Peyer's patch (tissue), 4 donors: ENCODE data around the gene SH3GLB1. TPM values are rescaled to one million over a fixed set of nuclear protein-coding genes. Genes with fewer than 3 reads are reported as not detected.
A peak's percentile ranks its signal among the peaks of the same experiment; 100 is the strongest.

Source experiments
- DNase-seq, 3 donors: peaks; one replicate each; pipeline ENCODE4 v3.0.0-alpha.2; 2017 to 2019
- H3K27ac ChIP-seq, 4 donors: fragments of 200-600 bp; sonication (generic); one replicate each; pipeline ENCODE4 v1.5.1; 2016 to 2019
- H3K27me3 ChIP-seq, 2 donors: fragments of 200-600 bp; sonication (generic); one replicate each; pipeline ENCODE4 v1.5.1; 2019
- H3K36me3 ChIP-seq, 3 donors: fragments of 200-600 bp; sonication (generic); one replicate each; pipeline ENCODE4 v1.5.1; 2016 to 2019
- H3K4me1 ChIP-seq, 4 donors: fragments of 200-600 bp; sonication (generic); one replicate each; pipeline ENCODE4 v1.5.1; 2016 to 2019
- H3K4me3 ChIP-seq, 4 donors: fragments of 200-600 bp; sonication (generic); 1 replicate in 3 of 4; 2 replicates in 1 of 4; pipeline ENCODE4 v1.5.1; 2016 to 2019; ENCODE audit warnings: mild to moderate bottlenecking in 1 of 4
- H3K9me3 ChIP-seq, 4 donors: fragments of 200-600 bp; sonication (generic); one replicate each; pipeline ENCODE4 v1.5.1; 2016 to 2019; ENCODE audit warnings: mild to moderate bottlenecking in 1 of 4
- CTCF ChIP-seq, 6 experiments: fragments of 450-650 bp in 4 of 6; fragments of 200-600 bp in 2 of 6; sonication (generic) in 1 of 6; IDR thresholded peaks; one replicate each; pipeline ENCODE4 v1.5.1; 2017 to 2019; ENCODE audit warnings: antibody characterized with exemption in 6 of 6, mild to moderate bottlenecking in 3 of 6, moderate library complexity in 1 of 6
- POLR2A ChIP-seq, 2 donors: fragments of 450-650 bp; IDR thresholded peaks; one replicate each; pipeline ENCODE4 v1.5.1; 2017; ENCODE audit warnings: antibody characterized with exemption in 2 of 2, mild to moderate bottlenecking in 2 of 2, moderate library complexity in 2 of 2
- total RNA-seq, 4 donors: library from RNA; depleted of rRNA; stranded (reverse); fragments of >200 nt; gene quantifications; one replicate each; pipeline ENCODE4 v1.1.0, GENCODE V29; 2016

The SH3GLB1 gene
- total RNA-seq, 4 donors from 2014 or later, result 42.2 to 62.7 (median 45.9) TPM

DNA sequence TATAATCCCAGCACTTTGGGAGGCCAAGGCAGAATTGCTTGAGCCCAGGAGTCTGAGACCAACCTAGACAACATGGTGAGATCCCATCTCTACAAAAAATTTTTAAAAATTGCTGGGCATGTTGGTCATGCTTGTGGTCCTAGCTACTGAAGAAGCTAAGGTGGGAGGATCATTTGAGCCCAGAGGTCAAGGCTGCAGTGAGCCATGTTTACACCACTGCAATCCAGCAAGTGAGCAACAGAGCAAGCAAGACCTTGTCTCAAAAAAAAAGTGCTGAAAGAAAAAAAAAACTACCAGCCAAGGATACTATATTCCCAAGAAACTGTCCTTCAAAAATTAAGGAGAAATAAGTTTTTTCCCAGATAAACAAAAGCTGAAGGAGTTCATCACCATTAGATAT is 78.1 kb downstream of the SH3GLB1 start:
- Histone ChIP-seq H3K4me3 (no peak overlapping the region), H3K36me3 (no peaks in the 10 kb centered on the region), H3K4me1 (no peaks in the 10 kb centered on the region), H3K27me3 (no peaks in the 10 kb centered on the region), H3K27ac (no peak overlapping the region), H3K9me3 (no peaks in the 10 kb centered on the region)
- DNase-seq, result no peak
- TF ChIP-seq POLR2A (IDR thresholded peaks at IDR 0.05) (no peak), CTCF (IDR thresholded peaks at IDR 0.05) (no peak)

GRCh38 chr1:86787621-86788020 is 83.2 kb downstream of the SH3GLB1 start:
- DNase-seq, result no peak
- H3K27me3 ChIP-seq, result no peaks in the 10 kb centered on the region
- TF ChIP-seq POLR2A (IDR thresholded peaks at IDR 0.05) (no peak), CTCF (IDR thresholded peaks at IDR 0.05) (no peak)
- no peaks in the 10 kb centered on the region for H3K36me3 ChIP-seq
- H3K27ac ChIP-seq, result no peak overlapping the region
- no peaks in the 10 kb centered on the region for H3K9me3 ChIP-seq
- H3K4me3 ChIP-seq, result no peak overlapping the region
- H3K4me1 ChIP-seq, result peaks cover 0 to 4% (median 0%) of the 10 kb centered on the region in 4 donors

DNA sequence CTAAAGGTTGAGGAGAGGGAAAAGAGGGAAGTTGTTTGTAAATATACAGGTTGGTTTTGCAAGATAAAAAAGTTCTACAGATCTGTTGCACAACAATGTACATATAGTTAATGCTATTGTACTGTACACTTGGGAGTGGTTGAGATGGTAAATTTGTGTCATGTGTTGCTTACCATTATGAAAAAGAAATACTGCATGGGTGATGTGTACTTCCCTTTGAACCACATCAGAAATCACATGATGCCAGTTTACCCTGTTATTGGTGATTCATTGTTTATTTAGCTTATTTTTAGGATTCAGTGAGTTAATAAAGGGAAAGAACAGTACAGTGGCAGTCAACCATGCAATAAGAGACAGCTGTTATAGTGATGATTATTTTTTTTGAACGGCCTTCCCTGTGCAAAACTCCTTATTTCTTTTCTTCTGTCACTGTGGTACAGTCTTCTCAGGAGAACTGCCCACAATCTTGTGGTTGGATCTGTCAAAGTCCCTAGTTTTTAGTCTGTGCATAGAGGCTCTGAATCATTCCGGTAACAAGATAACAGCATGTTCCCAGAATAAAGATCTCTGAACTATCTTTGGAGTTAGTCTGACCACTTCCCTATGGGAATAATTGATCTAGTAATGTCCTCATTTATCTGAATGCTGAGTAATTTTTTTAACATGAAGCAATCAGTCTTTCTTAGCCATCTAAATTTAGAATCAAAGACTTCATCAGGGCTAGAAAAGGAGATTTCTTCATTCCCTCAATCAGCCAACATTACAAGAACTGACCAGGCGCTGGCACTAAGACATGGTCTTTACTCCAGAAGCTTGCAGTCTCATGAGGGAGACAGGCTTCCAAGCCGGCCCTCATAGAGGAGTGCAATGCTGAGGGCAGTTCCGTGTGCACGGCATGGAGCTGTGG is 84.2 kb downstream of the SH3GLB1 start:
- peak overlapping the region in 1 of 4 donors; percentile 11 for H3K27ac ChIP-seq
- no peaks in the 10 kb centered on the region for H3K9me3 ChIP-seq
- no peaks in the 10 kb centered on the region for H3K36me3 ChIP-seq
- DNase-seq, result no peak
- no peak for TF ChIP-seq POLR2A (IDR thresholded peaks at IDR 0.05)
- H3K4me3 ChIP-seq, result no peak overlapping the region
- no peaks in the 10 kb centered on the region for H3K27me3 ChIP-seq
- peaks cover 0 to 10% (median 0%) of the 10 kb centered on the region in 4 donors for H3K4me1 ChIP-seq

- Histone ChIP-seq H3K4me1 (peaks cover 0 to 11% (median 0%) of the 10 kb centered on the region in 4 donors), H3K27ac (no peak overlapping the region), H3K9me3 (no peaks in the 10 kb centered on the region), H3K27me3 (no peaks in the 10 kb centered on the region), H3K4me3 (no peak overlapping the region), H3K36me3 (no peaks in the 10 kb centered on the region)
- TF ChIP-seq CTCF (IDR thresholded peaks at IDR 0.05), result no peak
- no peak for DNase-seq
Observed at GRCh38 chr1:86795316-86795715, 90.9 kb downstream of the SH3GLB1 start.

Other genes with a start within 250 kb of the SH3GLB1 start
- gene CLCA1, start 235.6 kb upstream of the SH3GLB1 start, total RNA-seq, result 100 to 1,000 TPM in 3 of 4 donors, 10 to 100 TPM in 1; 87.5 to 841 (median 195) TPM
- gene CLCA4, start 157.5 kb upstream of the SH3GLB1 start, total RNA-seq, result 100 to 1,000 TPM in 1 of 4 donors, 10 to 100 TPM in 2, not detected in 1; 10.3 to 113 (median 14.1) TPM
- 100 to 1,000 TPM in 1 of 4 donors, 10 to 100 TPM in 3; 41.3 to 141 (median 76.1) TPM for gene SELENOF, start 209.6 kb downstream of the SH3GLB1 start, total RNA-seq
- 10 to 100 TPM in 2 of 4 donors, 1 to 10 TPM in 2; 9.1 to 14.9 (median 10.3) TPM for gene HS2ST1, start 210.1 kb downstream of the SH3GLB1 start, total RNA-seq